ENCODE results near the gene CLDN16.

CLDN16 gene

DNA sequence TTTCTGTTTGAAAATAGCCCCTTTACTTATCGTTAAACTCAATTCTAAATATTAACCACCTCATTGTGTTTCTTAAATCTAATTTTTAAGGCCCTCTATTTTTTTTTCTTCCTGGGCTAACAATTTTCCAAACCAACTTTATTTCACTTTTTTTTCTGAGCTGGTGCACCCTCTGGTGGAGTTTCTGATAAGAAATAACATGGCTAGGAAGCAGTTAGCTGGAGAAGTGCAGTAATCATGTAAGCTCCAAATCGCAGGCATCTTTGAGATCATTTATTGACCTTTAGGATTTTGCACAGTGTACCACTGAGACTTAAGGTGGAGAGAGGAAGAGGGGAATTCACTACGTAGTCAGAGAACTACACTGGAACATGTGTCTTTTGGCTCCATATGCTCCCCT lies 55.3 kb downstream of the CLDN16 start:
- TF ChIP-seq, protein P1, sequence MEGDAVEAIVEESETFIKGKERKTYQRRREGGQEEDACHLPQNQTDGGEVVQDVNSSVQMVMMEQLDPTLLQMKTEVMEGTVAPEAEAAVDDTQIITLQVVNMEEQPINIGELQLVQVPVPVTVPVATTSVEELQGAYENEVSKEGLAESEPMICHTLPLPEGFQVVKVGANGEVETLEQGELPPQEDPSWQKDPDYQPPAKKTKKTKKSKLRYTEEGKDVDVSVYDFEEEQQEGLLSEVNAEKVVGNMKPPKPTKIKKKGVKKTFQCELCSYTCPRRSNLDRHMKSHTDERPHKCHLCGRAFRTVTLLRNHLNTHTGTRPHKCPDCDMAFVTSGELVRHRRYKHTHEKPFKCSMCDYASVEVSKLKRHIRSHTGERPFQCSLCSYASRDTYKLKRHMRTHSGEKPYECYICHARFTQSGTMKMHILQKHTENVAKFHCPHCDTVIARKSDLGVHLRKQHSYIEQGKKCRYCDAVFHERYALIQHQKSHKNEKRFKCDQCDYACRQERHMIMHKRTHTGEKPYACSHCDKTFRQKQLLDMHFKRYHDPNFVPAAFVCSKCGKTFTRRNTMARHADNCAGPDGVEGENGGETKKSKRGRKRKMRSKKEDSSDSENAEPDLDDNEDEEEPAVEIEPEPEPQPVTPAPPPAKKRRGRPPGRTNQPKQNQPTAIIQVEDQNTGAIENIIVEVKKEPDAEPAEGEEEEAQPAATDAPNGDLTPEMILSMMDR (IDR thresholded peaks at IDR 0.05; ENCODE audit: insufficient read depth, low read depth, low read length, missing control alignments), result no peak
- H3K4me3 ChIP-seq (ENCODE audit: low read depth, low read length), result no peak overlapping the region
- no peak for DNase-seq (ENCODE audit: low read depth)

GRCh38 chr3:190444006-190444405 lies 56.0 kb downstream of the CLDN16 start:
- TF ChIP-seq, protein P1 (IDR thresholded peaks at IDR 0.05; ENCODE audit: insufficient read depth, low read depth, low read length, missing control alignments), result no peak
- no peak overlapping the region for H3K4me3 ChIP-seq (ENCODE audit: low read depth, low read length)
- no peak for DNase-seq (ENCODE audit: low read depth)

GRCh38 chr3:190444576-190445145 lies 56.7 kb downstream of the CLDN16 start:
- H3K4me3 ChIP-seq (ENCODE audit: low read depth, low read length), result no peak overlapping the region
- TF ChIP-seq, protein P1 (IDR thresholded peaks at IDR 0.05; ENCODE audit: insufficient read depth, low read depth, low read length, missing control alignments), result no peak

GRCh38 chr3:190446573-190447279 lies 58.8 kb downstream of the CLDN16 start:
- TF ChIP-seq, protein P1 (IDR thresholded peaks at IDR 0.05; ENCODE audit: insufficient read depth, low read depth, low read length, missing control alignments), result no peak
- no peak overlapping the region for H3K4me3 ChIP-seq (ENCODE audit: low read depth, low read length)
- no peak for DNase-seq (ENCODE audit: low read depth)

More at GRCh38 chr3:190444576-190445145, 56.7 kb downstream of the CLDN16 start:
- no peak for DNase-seq (ENCODE audit: low read depth)

DNA sequence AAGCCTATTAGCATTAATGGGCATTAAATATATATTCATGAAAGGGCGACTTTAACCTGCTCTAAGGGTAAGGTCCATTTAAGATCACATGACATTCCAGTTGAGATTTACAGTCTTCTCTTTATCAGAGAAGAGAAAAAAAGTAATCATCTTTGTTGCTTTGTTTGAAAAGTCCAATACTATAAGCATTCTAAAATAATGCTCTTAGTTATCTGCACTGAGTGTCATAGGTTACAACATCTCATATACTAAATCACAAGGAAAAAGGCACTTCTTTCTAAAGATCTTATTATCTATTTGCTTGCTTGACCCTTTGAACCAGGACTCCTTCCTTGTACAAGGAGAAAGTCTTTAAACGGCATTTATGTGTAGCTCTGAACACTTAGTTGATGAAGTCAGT lies 60.3 kb downstream of the CLDN16 start:
- H3K4me3 ChIP-seq (ENCODE audit: low read depth, low read length), result no peak overlapping the region
- no peak for DNase-seq (ENCODE audit: low read depth)
- TF ChIP-seq, protein P1 (IDR thresholded peaks at IDR 0.05; ENCODE audit: insufficient read depth, low read depth, low read length, missing control alignments), result no peak

DNA sequence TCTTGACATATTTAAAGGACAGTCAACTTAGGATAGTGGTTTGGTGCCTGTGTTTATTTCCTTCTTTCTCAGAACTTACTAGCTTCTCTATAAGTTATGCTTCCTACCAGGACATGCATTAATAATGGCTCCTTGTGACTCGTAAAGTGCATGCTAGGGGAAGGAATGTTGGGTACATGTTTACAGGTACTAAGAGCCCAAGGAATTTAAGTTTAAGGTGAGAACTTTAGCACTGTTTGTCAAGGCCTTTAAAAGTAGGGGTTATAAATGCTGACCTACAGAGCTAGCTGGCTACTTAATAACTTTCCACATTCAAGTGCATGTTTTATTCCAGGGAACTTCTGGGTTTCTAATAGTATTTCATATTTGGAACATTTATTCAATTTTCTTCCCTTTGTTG lies 61.8 kb downstream of the CLDN16 start, which contains the start of gene TMEM207:
Gene TMEM207, minus strand, starts transcription at position 101 of the 400 bp plus-strand sequence. Its CDS starts 92 bp downstream, at position 9.
- TF ChIP-seq, protein P1 (IDR thresholded peaks at IDR 0.05; ENCODE audit: insufficient read depth, low read depth, low read length, missing control alignments), result no peak
- no peak within 1 kb of the TSS for H3K4me3 ChIP-seq (ENCODE audit: low read depth, low read length)
- no peak for DNase-seq (ENCODE audit: low read depth)

Data from GM12865 (cell line).